ENCODE measurements around the gene RAB40AL. TPM values are rescaled to one million over a fixed set of nuclear protein-coding genes. Genes with fewer than 3 reads are reported as not detected.

RAB40AL gene
- total and polyA plus RNA-seq, 2 of the 4 experiments (the other 2 are of a cell fraction) = 0.34 to 0.36 TPM

- ATAC-seq (ENCODE audit: low read depth) (no peak), DNase-seq (no peak)
- H3K36me3 ChIP-seq (ENCODE audit: control insufficient read depth, insufficient read depth, low read length) = no peaks in the 10 kb centered on the region
- H3K9ac ChIP-seq (ENCODE audit: low read depth, low read length) = no peak overlapping the region
- no peaks in the 10 kb centered on the region; the same call in 1 of the 2 replicates for H3K9me1 ChIP-seq (ENCODE audit: insufficient read depth, low read length)
- no CpG with 5 or more reads among the region's 1 CpG for WGBS, 2 experiments (ENCODE audit: extremely low coverage in 2 of 2, insufficient read length in 1 of 2)
- no peak overlapping the region for H3K27ac ChIP-seq (ENCODE audit: insufficient read depth, low read length)
- no peak overlapping the region for H3K4me3 ChIP-seq (ENCODE audit: insufficient read depth, low read depth, low read length)
- H2BK120ac ChIP-seq (ENCODE audit: low read depth, low read length) = no peak overlapping the region
- H4K91ac ChIP-seq (ENCODE audit: insufficient read depth, low read depth, low read length) = no peak overlapping the region
- no peak overlapping the region for H2BK5ac ChIP-seq (ENCODE audit: low read depth, low read length, poor library complexity, severe bottlenecking)
- H3K4me2 ChIP-seq (ENCODE audit: low read depth, low read length) = no peak overlapping the region
- no peak overlapping the region for H3K4ac ChIP-seq (ENCODE audit: low read depth, low read length)
- no peaks in the 10 kb centered on the region; the same call in 1 of the 2 replicates for H3K27me3 ChIP-seq (ENCODE audit: control insufficient read depth, insufficient read depth, low read length)
- H2AFZ ChIP-seq (replicated peaks; ENCODE audit: low read length, poor library complexity) = no peak overlapping the region
- no peak overlapping the region for H3K56ac ChIP-seq (ENCODE audit: extremely low read depth, insufficient read depth, low read length)
- no TSS peak for BruUV-seq (replicated peaks)
- POLR2A ChIA-PET (ENCODE audit: unreplicated experiment) = no interaction called here
- no peak overlapping the region for H4K8ac ChIP-seq (ENCODE audit: low read depth in 2 of 2, low read length in 2 of 2)
- H4K20me1 ChIP-seq (ENCODE audit: insufficient read depth, low read length) = no peaks in the 10 kb centered on the region
- in situ Hi-C loops (cut with MboI; ENCODE audit: low sequenced_read_pairs) = no loop called here
- TF ChIP-seq RAD21 (IDR thresholded peaks at IDR 0.05; ENCODE audit: low read length) = no peak
- no peak for TF ChIP-seq BHLHE40 (IDR thresholded peaks at IDR 0.05; ENCODE audit: low read depth, low read length)
- no peak for TF ChIP-seq CEBPB (IDR thresholded peaks at IDR 0.05; ENCODE audit: low read depth, low read length)
- no peak for TF ChIP-seq POLR2A (IDR thresholded peaks at IDR 0.05; ENCODE audit: low read depth, low read length)
- no peak for TF ChIP-seq MAFK (IDR thresholded peaks at IDR 0.05; ENCODE audit: low read depth, low read length)
- TF ChIP-seq FOS (IDR thresholded peaks at IDR 0.05; ENCODE audit: low read depth, low read length) = no peak
- dilution Hi-C loops (cut with HindIII; ENCODE audit: low sequenced_read_pairs, unreplicated experiment) = no loop called here
- no peaks in the 10 kb centered on the region for H3K4me1 ChIP-seq (ENCODE audit: control insufficient read depth, insufficient read depth, low read length)
- no peak overlapping the region for H2AK9ac ChIP-seq (replicated peaks; ENCODE audit: low read depth, low read length, poor library complexity)
- H2BK15ac ChIP-seq (ENCODE audit: low read depth, low read length) = no peak overlapping the region
- no peak overlapping the region for H2AK5ac ChIP-seq (ENCODE audit: low read depth, low read length)
- H3K14ac ChIP-seq (replicated peaks; ENCODE audit: low read depth, low read length) = no peak overlapping the region
- intact Hi-C loops (cut with micrococcal nuclease) = no loop called here
- CTCF ChIA-PET = no interaction called here
- H4K5ac ChIP-seq (ENCODE audit: low read depth, low read length) = no peak overlapping the region
- H2BK20ac ChIP-seq (ENCODE audit: low read depth, low read length) = no peak overlapping the region
- H3K23ac ChIP-seq (ENCODE audit: low read depth, low read length) = no peak overlapping the region
- H3K79me1 ChIP-seq (ENCODE audit: low read depth in 1 of 2, low read length in 2 of 2) = no peaks in the 10 kb centered on the region
- H3K18ac ChIP-seq (ENCODE audit: low read depth, low read length) = no peak overlapping the region
- H3K9me3 ChIP-seq (ENCODE audit: control insufficient read depth, insufficient read depth, low read length) = peaks cover 2% of the 10 kb centered on the region
Observed at GRCh38 chrX:102963955-102964354, 26.9 kb downstream of the RAB40AL start.

Measured in IMR-90 (cell line).